ENCODE data around the gene UGT1A5.

- TF ChIP-seq CTCF (IDR thresholded peaks at IDR 0.05), result no peak
- no peak for TF ChIP-seq POLR2A (IDR thresholded peaks at IDR 0.05)
Measured at GRCh38 chr2:233708942-233709341, 3.8 kb upstream of the UGT1A5 start.

Measured in suprapubic skin (tissue), 3 donors.